Mesodermal cell (in vitro differentiated cells): ENCODE measurements around the gene RTL10.

Source experiments
- H3K27ac ChIP-seq: 2 replicates; pipeline ENCODE4 v1.7.0; 2013; ENCODE audit warnings: mild to moderate bottlenecking, low read depth, low read length, moderate library complexity; ENCODE audit not compliant: severe bottlenecking
- H3K36me3 ChIP-seq: 2 replicates; pipeline ENCODE4 v1.7.1; 2013; ENCODE audit warnings: mild to moderate bottlenecking, low read length, moderate library complexity; ENCODE audit not compliant: control insufficient read depth, insufficient read depth
- H3K4me1 ChIP-seq: one replicate; pipeline ENCODE4 v1.7.1; 2013; ENCODE audit warnings: mild to moderate bottlenecking, low read length; ENCODE audit not compliant: insufficient read depth, control insufficient read depth, poor library complexity, severe bottlenecking
- H3K4me3 ChIP-seq: 2 replicates; pipeline ENCODE4 v1.7.0; 2013; ENCODE audit warnings: low read length, control low read depth, mild to moderate bottlenecking; ENCODE audit not compliant: insufficient read depth, poor library complexity, severe bottlenecking; ENCODE audit errors: extremely low read depth
- H3K9me3 ChIP-seq: 2 replicates; pipeline ENCODE4 v1.7.1; 2013; ENCODE audit warnings: mild to moderate bottlenecking, low read length, moderate library complexity; ENCODE audit not compliant: control insufficient read depth
- WGBS, 2 experiments: methylation state at CpG; one replicate each; pipeline ENCODE4 v1.1.5; 2013; ENCODE audit warnings: missing lambda C conversion rate in 2 of 2; ENCODE audit not compliant: insufficient coverage in 2 of 2; 5-methylcytosine and 5-hydroxymethylcytosine counted together

The RTL10 gene

DNA sequence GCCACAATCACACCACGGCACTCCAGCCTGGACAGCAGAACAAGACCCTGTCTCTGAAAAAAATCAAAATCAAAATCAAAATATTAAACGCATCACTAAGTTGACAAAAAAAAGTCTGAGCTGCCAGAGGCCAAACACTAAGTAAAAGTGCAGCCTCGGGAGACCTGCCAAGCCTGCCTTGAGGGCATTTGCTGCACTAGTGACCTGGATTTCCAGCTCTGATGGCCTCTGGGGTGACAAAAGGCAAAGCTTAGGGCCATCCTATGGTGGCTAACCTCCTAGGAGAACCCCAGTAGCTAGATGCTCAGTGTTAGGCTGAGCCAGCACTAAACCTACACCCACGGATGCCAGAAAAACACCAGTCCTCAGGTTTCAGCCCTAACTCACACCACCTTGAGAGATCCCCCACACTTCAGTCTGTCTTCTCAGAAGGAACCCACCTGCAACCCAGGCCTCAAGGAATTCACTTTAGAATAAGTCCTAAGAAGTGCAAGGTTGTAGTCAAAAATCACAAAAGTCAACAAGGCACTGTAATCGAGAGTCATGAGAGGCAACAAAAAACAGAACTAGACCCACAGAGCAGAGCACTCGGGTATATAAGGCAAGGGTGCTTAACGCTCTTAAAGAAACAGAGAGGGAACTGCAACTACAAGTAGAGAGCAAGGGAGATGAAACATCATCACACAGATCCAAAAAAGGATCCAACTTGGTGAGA lies 28.6 kb downstream of the RTL10 start:
- Histone ChIP-seq H3K27ac (no peak overlapping the region), H3K36me3 (no peaks in the 10 kb centered on the region), H3K4me1 (no peaks in the 10 kb centered on the region), H3K9me3 (peaks cover 3% of the 10 kb centered on the region), H3K4me3 (no peak overlapping the region)
- WGBS, 2 experiments: 92 to 96% methylated on average over 4 to 5 of the region's 7 CpGs

DNA sequence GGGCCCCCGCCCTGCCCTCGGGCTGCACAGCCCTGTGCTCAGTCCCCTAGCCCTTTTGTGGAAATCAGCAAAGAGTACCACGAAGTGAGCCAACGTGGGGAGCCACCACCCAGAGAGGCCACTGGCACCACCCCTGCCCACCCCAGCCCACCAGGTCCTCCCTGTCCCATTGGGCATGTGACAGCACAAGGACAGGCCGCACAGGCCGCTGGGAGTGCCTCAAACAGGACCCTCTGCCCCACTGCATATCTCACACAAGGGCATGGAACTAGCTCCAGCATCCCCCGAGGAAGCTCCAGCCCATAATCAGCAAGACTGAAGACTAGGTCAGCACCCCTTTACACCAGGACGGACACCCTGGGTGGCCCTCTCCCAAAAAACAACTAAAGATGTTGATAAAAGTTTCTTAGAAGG lies 29.7 kb downstream of the RTL10 start:
- Histone ChIP-seq H3K36me3 (no peaks in the 10 kb centered on the region), H3K9me3 (peaks cover 3% of the 10 kb centered on the region), H3K27ac (no peak overlapping the region), H3K4me1 (no peaks in the 10 kb centered on the region), H3K4me3 (no peak overlapping the region)
- WGBS, 2 experiments: 92 to 97% methylated on average over 6 to 7 of the region's 8 CpGs

- Histone ChIP-seq H3K4me3 (no peak overlapping the region), H3K4me1 (no peaks in the 10 kb centered on the region), H3K27ac (no peak overlapping the region), H3K36me3 (no peaks in the 10 kb centered on the region), H3K9me3 (peaks cover 3% of the 10 kb centered on the region)
- WGBS, 2 experiments: 90 to 97% methylated on average over 14 to 16 of the region's 16 CpGs
Measured at GRCh38 chr22:19824212-19824925, 30.3 kb downstream of the RTL10 start.

DNA sequence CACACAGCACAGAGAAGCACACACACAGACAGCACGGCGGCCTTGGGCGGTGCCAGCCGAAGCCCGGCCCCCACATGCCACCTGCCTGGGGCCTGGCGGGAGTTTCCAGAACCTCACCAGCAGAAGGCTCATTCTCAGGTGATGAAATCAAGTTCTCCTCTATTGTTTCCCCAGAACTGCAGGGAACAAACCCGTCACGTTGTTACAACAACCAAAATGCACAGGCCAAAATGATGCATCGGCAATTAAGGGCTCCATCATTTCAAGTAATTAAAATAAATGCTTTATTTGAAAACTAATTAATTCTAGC lies 30.8 kb downstream of the RTL10 start:
- H3K27ac ChIP-seq: no peak overlapping the region
- no peaks in the 10 kb centered on the region for H3K36me3 ChIP-seq
- peaks cover 3% of the 10 kb centered on the region for H3K9me3 ChIP-seq
- H3K4me1 ChIP-seq: no peaks in the 10 kb centered on the region
- no peak overlapping the region for H3K4me3 ChIP-seq
- WGBS, 2 experiments: 91 to 97% methylated on average over 5 to 8 of the region's 9 CpGs

DNA sequence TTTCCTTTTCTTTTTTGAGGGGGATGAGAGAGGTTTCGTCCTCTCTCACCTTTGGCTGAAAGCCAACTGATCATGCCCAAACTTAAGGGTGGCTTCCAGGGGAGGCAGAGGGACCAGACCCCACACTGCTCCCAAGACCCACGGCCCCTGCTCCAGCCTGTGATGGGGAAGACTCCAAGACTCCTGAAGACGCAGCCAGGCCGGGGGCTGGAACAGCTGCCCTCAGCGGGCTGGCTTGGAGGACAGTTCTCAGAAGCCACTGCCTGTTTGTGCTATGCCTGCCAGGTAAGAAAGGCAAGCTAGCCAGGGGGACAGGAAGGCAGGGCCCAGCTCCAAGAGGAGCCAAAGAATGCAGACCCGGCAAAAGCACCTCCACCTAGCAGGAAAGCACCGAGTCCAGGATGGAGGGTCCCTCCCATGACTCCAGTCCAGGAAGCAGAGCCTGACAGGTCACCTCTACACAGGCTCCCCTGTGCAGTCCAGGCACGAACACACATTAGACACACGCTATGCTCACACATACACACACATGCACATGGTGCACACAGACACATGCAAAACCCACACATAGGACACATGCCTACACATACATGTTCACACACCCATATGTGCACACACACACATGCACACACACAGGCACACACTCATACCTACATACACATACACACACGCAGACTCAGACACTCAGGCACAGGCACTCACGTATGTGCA lies 31.3 kb downstream of the RTL10 start:
- Histone ChIP-seq H3K4me1 (no peaks in the 10 kb centered on the region), H3K36me3 (no peaks in the 10 kb centered on the region), H3K27ac (no peak overlapping the region), H3K9me3 (peaks cover 3% of the 10 kb centered on the region), H3K4me3 (no peak overlapping the region)
- 71 to 83% methylated on average over 7 to 11 of the region's 11 CpGs for WGBS, 2 experiments

- Histone ChIP-seq H3K9me3 (peaks cover 3% of the 10 kb centered on the region), H3K36me3 (no peaks in the 10 kb centered on the region), H3K27ac (no peak overlapping the region), H3K4me3 (no peak overlapping the region), H3K4me1 (no peaks in the 10 kb centered on the region)
- WGBS, 2 experiments: 95 to 97% methylated on average over 6 to 10 of the region's 18 CpGs
Measured at GRCh38 chr22:19822301-19823117, 32.2 kb downstream of the RTL10 start.

DNA sequence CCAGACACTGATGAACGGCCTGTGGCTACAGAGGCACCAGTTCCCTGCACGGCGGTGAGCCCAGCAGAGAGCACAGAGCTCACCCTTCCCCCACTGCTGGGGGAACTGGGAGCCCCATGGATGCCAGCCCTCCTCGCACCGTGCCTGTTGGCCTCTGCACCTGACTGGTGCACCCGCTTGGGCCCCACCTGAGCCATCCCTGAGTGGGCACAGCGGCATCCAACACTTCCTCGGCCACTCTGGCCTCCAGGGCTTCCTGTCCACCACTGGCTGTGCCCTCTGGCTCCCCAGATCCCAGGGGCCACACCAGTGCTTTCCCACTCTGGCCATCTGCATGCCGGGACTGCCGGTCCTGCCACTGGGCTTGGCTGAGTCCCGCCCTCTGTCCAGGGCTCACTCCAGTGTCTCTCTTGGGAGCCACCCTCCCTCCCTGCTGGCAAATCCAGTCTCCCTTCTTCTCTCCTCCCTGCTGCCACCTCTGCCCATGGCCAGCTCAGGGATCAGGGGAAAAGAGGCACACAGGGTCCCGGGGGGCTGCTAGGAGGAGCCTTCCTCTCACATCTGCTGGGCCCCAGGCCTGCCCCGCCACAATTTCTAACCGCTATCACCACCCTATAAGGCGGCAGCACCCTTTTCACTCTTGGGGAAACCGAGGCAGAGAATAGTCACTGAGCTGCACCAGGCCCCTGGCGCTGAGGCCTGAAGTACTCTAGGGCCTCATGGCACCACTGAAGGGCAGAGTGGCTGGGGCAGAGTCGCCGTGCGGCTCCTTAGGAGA lies 33.0 kb downstream of the RTL10 start:
- Histone ChIP-seq H3K4me3 (no peak overlapping the region), H3K27ac (no peak overlapping the region), H3K4me1 (no peaks in the 10 kb centered on the region), H3K36me3 (no peaks in the 10 kb centered on the region), H3K9me3 (peaks cover 3% of the 10 kb centered on the region)
- WGBS, 2 experiments: 89 to 94% methylated on average over 15 to 20 of the region's 20 CpGs

DNA sequence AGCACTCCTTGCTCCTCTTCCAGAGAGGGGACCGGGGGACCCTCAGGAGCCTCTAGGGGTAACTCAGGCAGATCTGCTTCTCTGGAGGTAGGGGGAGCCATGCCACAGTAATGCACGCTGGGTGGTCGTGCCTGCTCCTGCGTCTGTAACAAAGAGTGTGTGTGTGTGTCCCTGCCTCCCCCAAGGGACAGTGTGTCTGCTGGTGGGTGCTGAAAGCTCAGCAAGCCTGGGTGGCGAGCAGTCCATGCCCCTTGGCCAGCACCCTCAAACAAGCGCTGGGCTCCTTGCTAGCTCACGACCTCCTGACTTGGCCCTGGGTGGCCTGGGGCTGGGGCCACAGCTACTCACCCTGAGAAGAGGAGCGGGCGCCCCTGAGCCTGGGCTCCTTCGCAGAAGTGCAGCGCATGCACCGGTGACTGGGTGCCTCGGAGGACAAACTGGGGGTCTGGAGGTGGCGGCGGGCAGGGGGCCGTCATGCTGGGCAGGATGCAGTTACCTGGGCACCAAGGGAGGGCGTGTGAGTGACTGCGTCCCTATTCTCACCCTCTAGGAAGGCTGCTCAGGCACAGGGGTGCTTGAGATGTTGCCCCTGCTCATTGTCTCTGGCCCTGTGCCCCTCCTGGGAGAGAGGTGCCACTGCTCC lies 33.7 kb downstream of the RTL10 start:
- Histone ChIP-seq H3K27ac (no peak overlapping the region), H3K9me3 (peaks cover under 1% of the 10 kb centered on the region), H3K36me3 (no peaks in the 10 kb centered on the region), H3K4me3 (no peak overlapping the region), H3K4me1 (no peaks in the 10 kb centered on the region)
- 95 to 96% methylated on average over 18 of the region's 18 CpGs for WGBS, 2 experiments

DNA sequence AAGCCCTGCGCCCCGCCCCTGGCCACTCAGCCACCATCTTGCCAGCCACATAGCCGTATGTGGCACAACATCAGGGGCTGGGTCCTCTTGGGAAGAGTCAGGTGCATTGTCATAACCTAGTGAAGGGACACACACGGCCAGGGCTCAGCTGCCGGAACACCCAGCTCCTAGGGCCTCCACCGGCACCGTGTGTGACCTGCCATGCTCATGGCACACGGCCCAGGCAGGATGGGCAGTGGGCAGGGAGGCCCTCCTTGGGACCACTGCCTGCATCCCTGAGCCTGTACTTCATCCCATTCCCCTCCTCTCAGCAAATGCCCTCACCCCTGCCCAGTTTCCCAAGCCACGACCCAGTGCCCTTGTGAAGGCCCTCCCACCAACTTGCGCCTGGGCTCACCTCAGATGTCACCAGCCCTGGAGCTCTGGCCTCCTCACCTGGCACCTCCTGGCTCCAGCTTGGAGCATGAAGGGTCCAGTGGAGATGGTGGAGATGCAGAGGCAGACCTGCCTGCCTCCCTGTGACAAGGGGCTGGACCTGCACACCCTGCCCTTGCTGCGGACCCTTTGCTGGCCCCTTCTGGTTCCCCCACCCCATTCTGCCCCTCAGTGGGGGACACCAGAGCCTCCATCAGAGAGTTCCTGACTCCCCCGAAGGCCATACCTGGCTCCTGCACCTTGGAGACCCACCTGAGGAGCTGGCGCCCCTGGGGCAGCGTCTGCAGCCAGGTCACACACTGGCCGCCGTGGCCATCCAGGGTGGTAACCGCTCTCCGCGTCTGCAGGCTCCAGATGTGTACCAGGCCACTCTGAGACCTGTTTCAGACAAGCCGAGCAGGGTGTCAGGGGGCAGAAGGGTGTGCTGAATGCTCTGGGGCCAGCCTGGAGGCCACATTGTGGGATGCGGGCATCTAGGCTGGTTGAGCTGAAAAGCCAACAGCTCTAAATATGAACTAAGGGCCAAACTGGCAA lies 34.5 kb downstream of the RTL10 start:
- no peaks in the 10 kb centered on the region for H3K9me3 ChIP-seq
- H3K36me3 ChIP-seq: no peaks in the 10 kb centered on the region
- H3K4me1 ChIP-seq: no peaks in the 10 kb centered on the region
- 89 to 93% methylated on average over 19 to 21 of the region's 21 CpGs for WGBS, 2 experiments
- H3K27ac ChIP-seq: no peak overlapping the region
- no peak overlapping the region for H3K4me3 ChIP-seq
